GM12873 (cell line): ENCODE data around the gene EIPR1.

Experiments
- CTCF ChIP-seq: IDR thresholded peaks from 2 replicates; pipeline ENCODE4 v1.5.1; 2012; ENCODE audit warnings: low read depth, mild to moderate bottlenecking, moderate library complexity, low read length, control low read depth; ENCODE audit not compliant: insufficient read depth; ENCODE audit errors: missing control alignments

EIPR1 gene

GRCh38 chr2:3188405-3188946, 189.1 kb downstream of the EIPR1 start:
- no peak for TF ChIP-seq CTCF

GRCh38 chr2:3187467-3187866, 190.2 kb downstream of the EIPR1 start:
- no peak for TF ChIP-seq CTCF

GRCh38 chr2:3186766-3187165, 190.9 kb downstream of the EIPR1 start:
- TF ChIP-seq CTCF = no peak

GRCh38 chr2:3185910-3186309, 191.7 kb downstream of the EIPR1 start:
- TF ChIP-seq CTCF = no peak

GRCh38 chr2:3185256-3185655, 192.4 kb downstream of the EIPR1 start:
- no peak for TF ChIP-seq CTCF

- no peak for TF ChIP-seq CTCF
Observed at GRCh38 chr2:3184167-3184566, 193.5 kb downstream of the EIPR1 start.

- no peak for TF ChIP-seq CTCF
Observed at GRCh38 chr2:3183766-3184165, 193.9 kb downstream of the EIPR1 start.

GRCh38 chr2:3182848-3183247, 194.8 kb downstream of the EIPR1 start:
- no peak for TF ChIP-seq CTCF
